ENCODE data around the gene DGKB. TPM values are rescaled to one million over a fixed set of nuclear protein-coding genes. Genes with fewer than 3 reads are reported as not detected.

Gene DGKB
- total RNA-seq, 1 donor from 2014 or later = 0.30 TPM

DNA sequence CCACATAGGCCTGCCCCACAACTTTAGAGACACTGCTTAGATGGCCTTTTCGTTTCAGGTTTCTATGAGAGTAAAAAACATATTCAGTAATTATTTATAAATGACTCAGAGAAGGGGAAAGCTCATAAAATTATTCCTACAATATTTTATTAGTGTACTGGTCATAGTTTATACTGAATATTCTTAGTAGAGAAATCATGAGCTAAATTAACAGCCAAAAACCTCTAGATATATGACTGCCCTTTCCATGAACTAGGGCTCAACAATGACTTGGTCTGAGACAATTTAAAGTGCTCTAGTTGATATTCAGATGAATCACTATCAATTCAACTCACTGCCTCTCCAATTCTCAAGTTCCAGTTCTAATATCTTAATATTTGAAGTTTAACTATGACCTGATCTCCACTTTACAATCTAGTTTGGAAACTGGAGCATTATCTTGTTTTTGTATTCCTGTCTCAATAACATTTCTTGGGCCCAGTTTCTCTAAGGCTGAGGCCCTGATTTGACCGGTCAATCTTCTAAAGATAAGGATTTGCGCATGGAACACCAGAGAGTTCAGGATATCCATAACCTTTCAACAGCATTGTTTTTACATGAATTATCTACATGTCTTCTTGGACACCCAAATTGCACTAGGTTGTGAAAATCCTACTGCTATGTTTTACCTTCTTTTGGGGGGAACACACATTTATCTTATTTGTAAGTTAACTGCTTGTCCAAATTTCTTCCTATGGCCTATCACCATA lies 141.6 kb downstream of the DGKB start:
- Histone ChIP-seq H3K9me3 (replicated peaks) (no peaks in the 10 kb centered on the region), H3K27ac (replicated peaks) (peak overlapping the region; percentile 68), H3K4me1 (peaks cover 22% of the 10 kb centered on the region), H3K27me3 (ENCODE audit: low read depth) (no peaks in the 10 kb centered on the region), H3K36me3 (no peaks in the 10 kb centered on the region), H3K4me3 (no peak overlapping the region)
- intact Hi-C loops (cut with micrococcal nuclease) = no loop called here
- no peak for TF ChIP-seq CTCF (IDR thresholded peaks at IDR 0.05; ENCODE audit: borderline replicate concordance)
- no peak for DNase-seq

DNA sequence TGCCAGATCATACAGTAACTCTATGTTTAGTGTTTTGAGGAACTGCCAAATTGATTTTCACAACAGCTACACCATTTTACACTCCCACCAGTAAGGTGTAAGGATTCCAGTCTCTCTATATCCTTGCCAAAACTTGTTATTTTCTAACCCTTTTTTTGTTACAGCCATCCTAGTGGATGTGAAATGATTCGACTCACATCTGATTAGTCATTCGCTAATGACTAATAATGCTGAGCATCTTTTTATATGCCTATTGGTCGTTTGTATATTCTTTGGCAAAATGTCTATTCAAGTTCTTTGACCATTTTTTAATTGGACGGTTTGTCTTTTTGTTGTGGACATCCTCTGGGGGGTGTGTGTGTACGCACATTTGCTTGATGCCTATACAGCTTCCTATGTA lies 142.8 kb downstream of the DGKB start:
- Histone ChIP-seq H3K27me3 (ENCODE audit: low read depth) (no peaks in the 10 kb centered on the region), H3K4me1 (peaks cover 22% of the 10 kb centered on the region), H3K27ac (replicated peaks) (no peak overlapping the region), H3K4me3 (no peak overlapping the region), H3K36me3 (no peaks in the 10 kb centered on the region), H3K9me3 (replicated peaks) (no peaks in the 10 kb centered on the region)
- TF ChIP-seq CTCF (IDR thresholded peaks at IDR 0.05; ENCODE audit: borderline replicate concordance) = no peak
- no peak for DNase-seq
- intact Hi-C loops (cut with micrococcal nuclease) = no loop called here

GRCh38 chr7:14754631-14755030 lies 147.9 kb downstream of the DGKB start:
- TF ChIP-seq CTCF (IDR thresholded peaks at IDR 0.05; ENCODE audit: borderline replicate concordance) = no peak

DNA sequence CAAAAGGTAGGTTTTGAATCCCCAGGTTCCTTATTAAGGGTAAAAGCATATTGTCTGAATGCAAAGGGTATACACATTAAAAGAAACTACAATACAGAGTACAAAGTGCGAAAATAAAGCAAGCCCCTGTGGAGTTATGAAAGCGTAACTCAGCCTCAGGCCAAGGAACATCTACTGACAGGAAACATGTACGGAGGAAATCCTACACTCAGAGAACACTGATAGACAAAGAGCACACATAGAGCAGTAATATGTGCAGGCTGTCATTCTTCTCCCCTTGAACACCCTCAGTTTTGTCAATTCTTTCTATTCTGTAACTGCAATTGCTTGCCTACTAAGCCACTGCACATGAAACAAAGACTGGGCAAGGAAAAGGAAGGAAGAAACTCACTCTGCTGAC lies 150.2 kb downstream of the DGKB start:
- no peak overlapping the region for H3K4me3 ChIP-seq
- H3K36me3 ChIP-seq = no peaks in the 10 kb centered on the region
- H3K9me3 ChIP-seq (replicated peaks) = no peaks in the 10 kb centered on the region
- TF ChIP-seq CTCF (IDR thresholded peaks at IDR 0.05; ENCODE audit: borderline replicate concordance) = no peak
- intact Hi-C loops (cut with micrococcal nuclease) = no loop called here
- no peak for DNase-seq
- H3K27me3 ChIP-seq (ENCODE audit: low read depth) = no peaks in the 10 kb centered on the region
- H3K4me1 ChIP-seq = no peaks in the 10 kb centered on the region
- H3K27ac ChIP-seq (replicated peaks) = no peak overlapping the region

More at GRCh38 chr7:14754631-14755030, 147.9 kb downstream of the DGKB start:
- no peak for DNase-seq
- no peaks in the 10 kb centered on the region for H3K27me3 ChIP-seq (ENCODE audit: low read depth)
- H3K4me1 ChIP-seq = no peaks in the 10 kb centered on the region
- no peaks in the 10 kb centered on the region for H3K9me3 ChIP-seq (replicated peaks)
- no peak overlapping the region for H3K27ac ChIP-seq (replicated peaks)
- no peak overlapping the region for H3K4me3 ChIP-seq
- H3K36me3 ChIP-seq = no peaks in the 10 kb centered on the region
- intact Hi-C loops (cut with micrococcal nuclease) = no loop called here

- Histone ChIP-seq H3K36me3 (no peaks in the 10 kb centered on the region), H3K9me3 (replicated peaks) (no peaks in the 10 kb centered on the region), H3K27me3 (ENCODE audit: low read depth) (no peaks in the 10 kb centered on the region), H3K4me3 (no peak overlapping the region), H3K4me1 (no peaks in the 10 kb centered on the region), H3K27ac (replicated peaks) (no peak overlapping the region)
- no peak for TF ChIP-seq CTCF (IDR thresholded peaks at IDR 0.05; ENCODE audit: borderline replicate concordance)
- intact Hi-C loops (cut with micrococcal nuclease) = no loop called here
- no peak for DNase-seq
Measured at GRCh38 chr7:14751461-14751860, 151.1 kb downstream of the DGKB start.

Data from left ventricle myocardium inferior (tissue), 1 donor.